Activated naive CD8-positive, alpha-beta T cell treated with anti-CD3 and anti-CD28 coated beads, Interleukin-2, amount 10 ng/mL, durations not matched to agents 7 days and 5 days (primary cell): Measurements from ENCODE around the gene GSC2. TPM values are rescaled to one million over a fixed set of nuclear protein-coding genes. Genes with fewer than 3 reads are reported as not detected.
A peak's percentile ranks its signal among the peaks of the same experiment; 100 is the strongest.

Source experiments
- ATAC-seq: fragments of 150-1000 bp; cut with Tn5 transposase; one replicate; pipeline ENCODE4 v1.10.0; 2021; ENCODE audit warnings: low read depth, moderate library complexity
- POLR2A ChIA-PET: fragments of 350-600 bp; sonication (Branson Sonifier 250); formaldehyde crosslinking; loops from one replicate; lab custom pipeline; 2021; ENCODE audit warnings: antibody characterized with exemption; lab: Charles Lee
- DNase-seq: peaks from one replicate; pipeline ENCODE4 v3.0.0; 2021
- H3K27ac Mint-ChIP-seq: one replicate; pipeline ENCODE4 v1.8.0; 2022; ENCODE audit warnings: mild to moderate bottlenecking, mixed read lengths
- H3K27me3 Mint-ChIP-seq: one replicate; pipeline ENCODE4 v1.8.0; 2022; ENCODE audit warnings: mild to moderate bottlenecking, moderate library complexity, mixed read lengths
- H3K36me3 Mint-ChIP-seq: one replicate; pipeline ENCODE4 v1.8.0; 2021; ENCODE audit warnings: mild to moderate bottlenecking, mixed read lengths
- H3K4me1 Mint-ChIP-seq: one replicate; pipeline ENCODE4 v1.8.0; 2021; ENCODE audit warnings: mixed read lengths
- H3K4me3 Mint-ChIP-seq: one replicate; pipeline ENCODE4 v1.8.0; 2022; ENCODE audit warnings: mild to moderate bottlenecking, moderate library complexity, mixed read lengths
- H3K9me3 Mint-ChIP-seq: one replicate; pipeline ENCODE4 v1.8.0; 2021; ENCODE audit warnings: mixed read lengths
- total RNA-seq, 2 experiments: library from RNA; stranded (reverse); gene quantifications; one replicate each; pipeline ENCODE4 v1.2.3, GENCODE V29; 2021

Gene GSC2
- total RNA-seq, 2 experiments from 2014 or later, result not detected

GRCh38 chr22:19110064-19110458 is 40.0 kb downstream of the GSC2 start:
- Mint-ChIP-seq H3K36me3 (peaks cover 6% of the 10 kb centered on the region), H3K4me3 (peak overlapping the region; percentile 83), H3K4me1 (peaks cover 48% of the 10 kb centered on the region), H3K9me3 (no peaks in the 10 kb centered on the region), H3K27ac (peak overlapping the region; percentile 92), H3K27me3 (no peaks in the 10 kb centered on the region)
- POLR2A ChIA-PET, result interaction anchor here (1.0 to 3.0 kb wide), 2 partner anchors 12 to 34 kb away, joined by 3 to 27 read pairs; partner anchors contain the start of genes DGCR2 and ESS2
- DNase-seq, result no peak
- peak; percentile 3 for ATAC-seq

- Mint-ChIP-seq H3K4me1 (peaks cover 48% of the 10 kb centered on the region), H3K36me3 (peaks cover 6% of the 10 kb centered on the region), H3K27ac (peak overlapping the region; percentile 92), H3K4me3 (peak overlapping the region; percentile 83), H3K27me3 (no peaks in the 10 kb centered on the region), H3K9me3 (no peaks in the 10 kb centered on the region)
- POLR2A ChIA-PET, result interaction anchor here (1.0 to 3.0 kb wide), 2 partner anchors 13 to 35 kb away, joined by 3 to 27 read pairs; partner anchors contain the start of genes DGCR2 and ESS2
- ATAC-seq (peak; percentile 88), DNase-seq (no peak)
These were observed 40.7 kb downstream of the GSC2 start for GRCh38 chr22:19109198-19110063.

DNA sequence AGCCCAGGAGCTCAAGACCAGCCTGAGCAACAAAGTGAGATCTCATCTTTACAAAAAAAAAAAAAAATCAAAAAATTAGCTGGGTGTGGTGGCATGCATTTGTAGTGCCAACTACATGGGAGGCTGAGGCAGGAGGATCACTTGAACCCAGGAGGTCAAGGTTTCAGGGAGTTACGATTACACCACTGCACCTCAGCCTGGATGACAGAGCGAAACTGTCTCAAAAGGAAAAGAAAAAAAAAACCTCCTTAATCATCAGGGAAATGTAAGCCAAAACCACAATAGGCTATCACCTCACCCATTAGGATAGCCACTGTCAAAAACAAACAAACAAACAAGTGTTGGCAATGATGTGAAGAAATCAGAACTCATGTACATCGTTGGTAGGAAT is 41.3 kb downstream of the GSC2 start:
- ATAC-seq (no peak), DNase-seq (no peak)
- peaks cover 6% of the 10 kb centered on the region for H3K36me3 Mint-ChIP-seq
- H3K27ac Mint-ChIP-seq, result peak overlapping the region; percentile 92
- peaks cover 50% of the 10 kb centered on the region for H3K4me1 Mint-ChIP-seq
- H3K27me3 Mint-ChIP-seq, result no peaks in the 10 kb centered on the region
- H3K9me3 Mint-ChIP-seq, result no peaks in the 10 kb centered on the region
- POLR2A ChIA-PET, result no interaction called here
- H3K4me3 Mint-ChIP-seq, result peak overlapping the region; percentile 83

DNA sequence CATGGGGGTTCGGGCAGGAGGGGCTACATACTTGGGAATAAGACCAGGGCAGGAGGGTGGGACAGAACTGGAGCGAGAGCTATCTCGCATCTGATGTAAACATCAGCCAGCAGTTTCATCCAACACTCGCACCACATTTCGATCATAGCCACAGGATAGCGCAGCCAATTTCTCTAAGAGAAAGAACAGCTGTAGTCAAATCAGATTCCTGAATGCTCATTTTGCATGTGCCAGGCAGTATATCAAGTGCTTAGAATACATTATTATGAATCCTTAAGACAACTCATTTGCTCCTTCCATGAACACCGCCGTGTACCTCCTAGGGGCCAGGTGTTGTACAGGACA is 42.4 kb downstream of the GSC2 start:
- Mint-ChIP-seq H3K4me3 (no peak overlapping the region), H3K27me3 (no peaks in the 10 kb centered on the region), H3K4me1 (peaks cover 50% of the 10 kb centered on the region), H3K27ac (no peak overlapping the region), H3K36me3 (peaks cover 6% of the 10 kb centered on the region), H3K9me3 (no peaks in the 10 kb centered on the region)
- POLR2A ChIA-PET, result interaction anchor here (1.9 kb wide), 1 partner anchor 14 kb away, joined by 12 read pairs; the partner anchor contains the start of gene DGCR2
- DNase-seq (no peak), ATAC-seq (no peak)

DNA sequence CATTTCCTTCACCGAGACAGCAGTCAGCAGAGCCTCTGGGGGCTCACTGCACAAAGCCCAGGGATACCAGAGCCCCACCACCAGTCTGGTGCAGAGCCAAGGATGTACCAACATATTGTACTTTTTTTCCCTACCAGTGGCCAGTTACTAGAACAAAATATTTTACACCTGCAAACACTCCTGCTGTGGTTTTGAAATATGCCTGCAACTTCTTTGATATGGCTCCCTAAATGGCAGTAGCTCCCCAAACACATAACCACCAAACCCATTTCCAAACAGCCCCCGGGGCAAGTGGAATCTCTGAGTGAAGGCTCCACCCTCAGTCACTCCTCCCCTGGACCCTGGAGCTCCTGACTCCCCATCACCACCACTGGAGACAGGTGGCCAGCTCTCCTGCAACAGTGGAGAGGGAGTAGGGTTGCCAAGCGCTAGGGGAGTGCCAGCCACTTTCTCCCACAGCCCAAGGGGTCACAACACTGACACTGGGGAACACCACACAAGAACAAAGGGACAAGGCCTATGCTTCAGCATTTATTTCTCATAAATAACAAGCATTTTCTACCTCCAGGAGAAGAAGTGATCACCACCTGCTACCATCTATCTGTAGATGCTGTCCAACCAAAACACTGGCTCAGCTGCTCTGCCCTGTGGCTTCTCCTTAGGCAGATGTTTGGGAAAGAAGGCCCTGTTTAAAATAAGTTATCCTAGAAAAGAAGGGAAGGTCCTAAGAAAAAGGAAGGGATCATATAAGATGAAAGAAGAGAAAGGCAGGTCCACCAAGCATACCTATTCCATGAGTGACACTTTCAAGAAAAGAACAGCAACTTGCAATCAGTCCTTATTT is 43.0 kb downstream of the GSC2 start:
- Mint-ChIP-seq H3K27ac (peak overlapping the region; percentile 57), H3K9me3 (no peaks in the 10 kb centered on the region), H3K27me3 (no peaks in the 10 kb centered on the region), H3K4me1 (peaks cover 49% of the 10 kb centered on the region), H3K4me3 (no peak overlapping the region), H3K36me3 (peaks cover 7% of the 10 kb centered on the region)
- ATAC-seq, result no peak
- DNase-seq, result no peak
- POLR2A ChIA-PET, result interaction anchor here (1.9 kb wide), 1 partner anchor 15 kb away, joined by 12 read pairs; the partner anchor contains the start of gene DGCR2

DNA sequence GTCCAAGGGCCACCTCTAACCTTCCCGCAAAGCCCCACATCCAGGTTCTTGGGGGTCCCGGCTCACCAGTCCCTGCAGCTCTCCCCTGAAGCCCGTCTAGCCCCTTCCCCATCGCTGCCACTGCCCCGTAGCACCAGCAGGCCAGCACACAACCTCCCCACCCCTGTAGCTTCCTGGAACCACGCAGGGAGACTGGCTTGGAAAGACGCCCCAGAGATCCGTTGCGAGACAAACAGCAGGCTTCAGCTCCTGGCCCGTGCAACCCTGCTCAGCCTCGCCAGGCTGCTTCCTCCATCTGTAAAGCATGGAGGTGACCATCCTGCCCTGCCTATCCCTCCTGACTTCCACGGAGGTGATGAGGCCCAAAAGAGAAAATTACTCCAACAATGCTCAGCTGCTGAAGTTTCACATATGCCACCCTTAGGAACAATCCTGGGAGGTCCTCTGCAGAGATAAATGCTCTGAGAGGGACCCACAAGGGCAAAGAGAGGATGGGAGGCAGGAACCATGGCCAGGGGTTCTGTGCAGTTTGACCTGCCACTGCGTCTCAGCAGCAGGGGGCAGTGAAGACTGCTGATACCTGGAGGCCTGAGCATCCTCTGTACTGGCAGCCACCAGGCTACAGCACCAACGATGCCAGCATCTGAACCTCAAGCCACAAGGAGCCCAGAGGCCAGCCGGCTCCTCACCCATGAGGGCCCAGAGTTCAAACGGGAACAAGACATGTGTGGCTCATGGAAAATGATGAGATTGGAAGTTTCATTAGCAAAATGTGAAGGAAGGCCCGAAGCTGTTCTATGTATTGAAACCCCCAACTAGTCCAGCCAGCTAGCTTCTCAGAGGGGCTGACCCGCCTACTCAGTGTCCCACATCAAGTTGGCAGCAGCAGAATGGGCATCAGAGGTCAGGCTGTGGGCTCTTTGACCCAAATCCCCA is 44.0 kb downstream of the GSC2 start:
- ATAC-seq (peak; percentile 53), DNase-seq (peak; percentile 51)
- H3K27me3 Mint-ChIP-seq, result no peaks in the 10 kb centered on the region
- H3K4me1 Mint-ChIP-seq, result peaks cover 45% of the 10 kb centered on the region
- H3K36me3 Mint-ChIP-seq, result peaks cover 9% of the 10 kb centered on the region
- POLR2A ChIA-PET, result interaction anchor here (1.9 kb wide), 1 partner anchor 16 kb away, joined by 12 read pairs; the partner anchor contains the start of gene DGCR2
- H3K4me3 Mint-ChIP-seq, result no peak overlapping the region
- peak overlapping the region; percentile 77 for H3K27ac Mint-ChIP-seq
- H3K9me3 Mint-ChIP-seq, result no peaks in the 10 kb centered on the region

GRCh38 chr22:19105456-19105855 is 44.6 kb downstream of the GSC2 start:
- H3K4me1 Mint-ChIP-seq, result peaks cover 42% of the 10 kb centered on the region
- no peak overlapping the region for H3K27ac Mint-ChIP-seq
- H3K9me3 Mint-ChIP-seq, result no peaks in the 10 kb centered on the region
- no peak overlapping the region for H3K4me3 Mint-ChIP-seq
- no peaks in the 10 kb centered on the region for H3K27me3 Mint-ChIP-seq
- peaks cover 12% of the 10 kb centered on the region for H3K36me3 Mint-ChIP-seq
- ATAC-seq, result no peak
- POLR2A ChIA-PET, result no interaction called here
- no peak for DNase-seq

- H3K27ac Mint-ChIP-seq, result no peak overlapping the region
- H3K4me1 Mint-ChIP-seq, result peaks cover 31% of the 10 kb centered on the region
- no peak for DNase-seq
- no peaks in the 10 kb centered on the region for H3K9me3 Mint-ChIP-seq
- H3K36me3 Mint-ChIP-seq, result peaks cover 12% of the 10 kb centered on the region
- ATAC-seq, result no peak
- no peaks in the 10 kb centered on the region for H3K27me3 Mint-ChIP-seq
- H3K4me3 Mint-ChIP-seq, result no peak overlapping the region
- POLR2A ChIA-PET, result interaction anchor here (0.7 kb wide), 1 partner anchor 46 kb away, joined by 4 read pairs; no protein-coding TSS in a partner anchor
These were observed 45.9 kb downstream of the GSC2 start for GRCh38 chr22:19103880-19104821.

- Mint-ChIP-seq H3K9me3 (no peaks in the 10 kb centered on the region), H3K27me3 (no peaks in the 10 kb centered on the region), H3K4me3 (no peak overlapping the region), H3K4me1 (peaks cover 3% of the 10 kb centered on the region), H3K27ac (no peak overlapping the region), H3K36me3 (peaks cover 15% of the 10 kb centered on the region)
- ATAC-seq (no peak), DNase-seq (no peak)
- POLR2A ChIA-PET, result interaction anchor here (1.6 kb wide), 1 partner anchor 47 kb away, joined by 4 read pairs; the partner anchor contains the start of gene ESS2
These were observed 51.9 kb downstream of the GSC2 start for GRCh38 chr22:19098157-19098556.

DNA sequence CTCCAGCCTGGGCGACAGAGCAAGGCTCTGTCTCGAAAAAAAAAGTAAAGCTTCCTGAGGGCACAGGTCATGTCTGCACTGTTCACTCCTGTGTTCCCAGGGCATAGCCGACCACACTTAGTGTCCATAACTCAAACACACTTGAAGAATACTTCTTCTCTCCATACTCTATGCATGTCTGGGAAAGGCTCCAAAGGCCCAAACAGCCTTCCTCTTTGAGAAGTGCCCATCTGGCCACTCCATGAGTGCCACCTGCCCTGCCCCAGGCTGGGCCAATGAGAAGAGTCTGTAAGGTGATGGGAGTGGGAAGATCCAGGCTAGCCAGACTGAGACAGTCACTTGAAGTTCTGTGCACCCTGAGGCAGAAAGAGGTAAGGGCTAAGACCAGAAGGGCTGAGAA is 52.6 kb downstream of the GSC2 start:
- H3K36me3 Mint-ChIP-seq, result peaks cover 18% of the 10 kb centered on the region
- ATAC-seq (no peak), DNase-seq (no peak)
- no peak overlapping the region for H3K27ac Mint-ChIP-seq
- H3K4me1 Mint-ChIP-seq, result peaks cover 3% of the 10 kb centered on the region
- no peak overlapping the region for H3K4me3 Mint-ChIP-seq
- H3K9me3 Mint-ChIP-seq, result no peaks in the 10 kb centered on the region
- POLR2A ChIA-PET, result no interaction called here
- no peaks in the 10 kb centered on the region for H3K27me3 Mint-ChIP-seq
